HG03095 (cell line): ENCODE results near the gene STK35.

Experiments
- ATAC-seq: cut with Tn5 transposase; IDR thresholded peaks from one replicate; pipeline ENCODE4 v1.9.1; 2021; ENCODE audit warnings: moderate library complexity; ENCODE audit not compliant: unreplicated experiment

Gene STK35

GRCh38 chr20:2101057-2101864 is at the start of gene STK35:
STK35 (plus strand) TSS chr20:2101827; CDS start chr20:2101882, 55 bp downstream.
- ATAC-seq = no peak

GRCh38 chr20:2051946-2052345 is 49.7 kb upstream of the STK35 start:
- ATAC-seq = no peak

- ATAC-seq = no peak
Observed at GRCh38 chr20:2052741-2053140, 48.9 kb upstream of the STK35 start.

GRCh38 chr20:2053615-2054014 is 48.0 kb upstream of the STK35 start:
- no peak for ATAC-seq

- no peak for ATAC-seq
Observed at GRCh38 chr20:2054911-2055310, 46.7 kb upstream of the STK35 start.

GRCh38 chr20:2059411-2059810 is 42.2 kb upstream of the STK35 start:
- ATAC-seq = no peak

GRCh38 chr20:2065099-2065498 is 36.5 kb upstream of the STK35 start:
- no peak for ATAC-seq

GRCh38 chr20:2066461-2067122 is 35.0 kb upstream of the STK35 start:
- ATAC-seq = no peak

GRCh38 chr20:2080532-2081224 is 20.9 kb upstream of the STK35 start:
- ATAC-seq = no peak

GRCh38 chr20:2084703-2085102 is 16.9 kb upstream of the STK35 start:
- ATAC-seq = no peak

- ATAC-seq = no peak
Observed at GRCh38 chr20:2086177-2086979, 15.2 kb upstream of the STK35 start.

GRCh38 chr20:2086980-2087377 is 14.6 kb upstream of the STK35 start:
- ATAC-seq = no peak

- no peak for ATAC-seq
Observed at GRCh38 chr20:2088891-2089290, 12.7 kb upstream of the STK35 start.

GRCh38 chr20:2089447-2089846 is 12.2 kb upstream of the STK35 start:
- no peak for ATAC-seq

- no peak for ATAC-seq
Observed at GRCh38 chr20:2093159-2093781, 8.4 kb upstream of the STK35 start.

GRCh38 chr20:2093883-2094282 is 7.7 kb upstream of the STK35 start:
- no peak for ATAC-seq

GRCh38 chr20:2101865-2102584 is 398 bp downstream of the STK35 start:
- ATAC-seq = peak; percentile 75

GRCh38 chr20:2102585-2103460 is 1.2 kb downstream of the STK35 start:
- peak; percentile 50 for ATAC-seq
